Lower lobe of right lung (tissue), 2 donors: Measurements from ENCODE around the gene PHACTR3. TPM values are rescaled to one million over a fixed set of nuclear protein-coding genes. Genes with fewer than 3 reads are reported as not detected.

Source experiments
- ATAC-seq, 2 donors: fragments of 200-7000 bp; cut with Tn5 transposase; one replicate each; pipeline ENCODE4 v1.9.1; 2020 to 2022; ENCODE audit warnings: mild to moderate bottlenecking in 2 of 2, moderate library complexity in 2 of 2
- DNase-seq: peaks from one replicate; pipeline ENCODE4 v3.0.0-alpha.2; 2020
- H3K27ac ChIP-seq: fragments of 200-600 bp; one replicate; pipeline ENCODE4 v1.8.0; 2022
- H3K27me3 ChIP-seq: fragments of 200-600 bp; one replicate; pipeline ENCODE4 v1.8.0; 2022; ENCODE audit warnings: low read depth
- H3K36me3 ChIP-seq: fragments of 200-600 bp; one replicate; pipeline ENCODE4 v1.8.0; 2022; ENCODE audit warnings: mild to moderate bottlenecking
- H3K4me1 ChIP-seq: fragments of 200-600 bp; one replicate; pipeline ENCODE4 v1.8.0; 2022
- H3K4me3 ChIP-seq: fragments of 200-600 bp; one replicate; pipeline ENCODE4 v1.8.0; 2022; ENCODE audit warnings: mild to moderate bottlenecking
- H3K9me3 ChIP-seq: fragments of 200-600 bp; one replicate; pipeline ENCODE4 v1.8.0; 2022
- CTCF ChIP-seq: fragments of 200-600 bp; IDR thresholded peaks from one replicate; pipeline ENCODE4 v1.8.0; 2022; ENCODE audit warnings: antibody characterized with exemption, mild to moderate bottlenecking
- intact Hi-C: fragments of 100-400 bp; cut with DNase I; formaldehyde crosslinking; loops from one replicate; pipeline ENCODE4 v1.11.0; 2022
- total RNA-seq: library from RNA; stranded (reverse); fragmentation: NEBNext Ultra II Directional; extraction: Animal tissue kit (Norgen Biotek cat#: 25700); gene quantifications from one replicate; pipeline ENCODE4 v1.2.1, GENCODE V29; 2021
- donor health status: DM: no; HTN: yes; CAD: no; lungs with severe emphysema.

PHACTR3 gene
- total RNA-seq, 1 donor from 2014 or later: 9.0 TPM

DNA sequence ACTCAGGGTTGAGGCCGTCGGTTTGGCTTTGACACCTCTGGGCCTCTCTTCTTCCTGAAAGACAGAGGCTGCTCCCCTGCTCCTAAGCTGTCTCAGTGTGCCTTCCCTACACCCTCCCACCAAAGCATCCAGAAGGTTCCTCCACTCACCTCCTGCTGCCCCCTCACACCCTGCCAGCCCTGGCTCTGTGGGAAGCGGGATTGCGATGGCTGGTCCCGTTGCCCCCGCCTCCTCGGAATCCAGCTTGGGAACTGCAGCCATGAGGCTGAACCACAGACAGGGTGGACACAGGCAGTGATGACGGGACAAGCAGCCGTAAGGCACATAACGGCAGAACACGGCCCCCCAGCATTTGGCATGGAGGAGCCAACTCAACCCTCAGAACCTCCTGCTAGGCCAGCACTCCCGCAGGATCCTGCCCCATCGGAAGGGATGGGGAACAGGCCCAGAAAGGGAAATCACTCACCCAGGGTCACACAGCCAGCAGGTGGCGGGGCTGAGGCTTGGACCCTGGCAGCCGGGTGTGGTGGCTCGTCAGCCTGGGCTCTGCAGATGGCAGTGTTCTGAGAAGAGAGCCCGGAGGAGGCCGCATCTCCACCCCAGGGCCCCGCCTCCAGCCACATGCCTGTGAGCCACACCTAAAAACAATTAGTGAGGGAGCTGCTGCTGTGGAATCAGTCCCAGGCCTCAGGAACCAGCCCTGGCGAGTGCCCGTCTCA, 139.6 kb downstream of the PHACTR3 start:
- ATAC-seq (no peak), DNase-seq (no peak)
- Histone ChIP-seq H3K4me3 (no peak overlapping the region), H3K9me3 (no peaks in the 10 kb centered on the region), H3K4me1 (no peaks in the 10 kb centered on the region), H3K27ac (no peak overlapping the region), H3K27me3 (peaks cover 18% of the 10 kb centered on the region), H3K36me3 (no peaks in the 10 kb centered on the region)
- TF ChIP-seq CTCF: no peak
- intact Hi-C loops: no loop called here

GRCh38 chr20:59744756-59745155, 140.4 kb downstream of the PHACTR3 start:
- no peak overlapping the region for H3K27ac ChIP-seq
- H3K4me1 ChIP-seq: no peaks in the 10 kb centered on the region
- H3K9me3 ChIP-seq: no peaks in the 10 kb centered on the region
- DNase-seq (no peak), ATAC-seq (no peak)
- peaks cover 16% of the 10 kb centered on the region for H3K27me3 ChIP-seq
- H3K4me3 ChIP-seq: no peak overlapping the region
- intact Hi-C loops: no loop called here
- no peaks in the 10 kb centered on the region for H3K36me3 ChIP-seq
- TF ChIP-seq CTCF: no peak

DNA sequence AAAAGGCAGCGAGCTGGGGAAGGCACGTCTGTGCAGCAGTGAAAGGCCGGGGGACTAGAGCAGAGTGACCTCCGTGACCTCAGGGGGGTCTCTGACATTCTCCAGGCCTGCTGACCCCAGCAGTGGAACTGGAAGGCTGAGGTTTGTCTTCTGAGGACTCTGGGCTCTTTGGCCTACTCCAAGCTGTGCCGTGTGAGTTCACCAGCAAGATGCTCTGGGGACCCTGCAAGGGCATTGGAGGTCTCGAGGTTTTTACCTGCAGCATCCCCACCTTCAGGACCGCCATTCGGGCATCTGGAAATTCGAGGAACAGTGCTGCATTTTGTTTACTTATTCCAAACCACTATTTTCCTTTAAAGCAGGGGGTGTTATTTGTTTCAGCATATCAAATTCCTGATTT, 140.9 kb downstream of the PHACTR3 start:
- intact Hi-C loops: no loop called here
- H3K27ac ChIP-seq: no peak overlapping the region
- TF ChIP-seq CTCF: no peak

GRCh38 chr20:59745716-59746115, 141.4 kb downstream of the PHACTR3 start:
- Histone ChIP-seq H3K9me3 (no peaks in the 10 kb centered on the region), H3K4me1 (no peaks in the 10 kb centered on the region), H3K27me3 (peaks cover 21% of the 10 kb centered on the region), H3K27ac (no peak overlapping the region), H3K36me3 (no peaks in the 10 kb centered on the region), H3K4me3 (no peak overlapping the region)
- TF ChIP-seq CTCF: no peak
- DNase-seq (no peak), ATAC-seq (no peak)
- intact Hi-C loops: no loop called here

More for the DNA sequence above, 140.9 kb downstream of the PHACTR3 start:
- no peak for ATAC-seq
- H3K9me3 ChIP-seq: no peaks in the 10 kb centered on the region
- H3K4me1 ChIP-seq: no peaks in the 10 kb centered on the region
- DNase-seq: no peak
- no peak overlapping the region for H3K4me3 ChIP-seq
- peaks cover 16% of the 10 kb centered on the region for H3K27me3 ChIP-seq
- no peaks in the 10 kb centered on the region for H3K36me3 ChIP-seq

DNA sequence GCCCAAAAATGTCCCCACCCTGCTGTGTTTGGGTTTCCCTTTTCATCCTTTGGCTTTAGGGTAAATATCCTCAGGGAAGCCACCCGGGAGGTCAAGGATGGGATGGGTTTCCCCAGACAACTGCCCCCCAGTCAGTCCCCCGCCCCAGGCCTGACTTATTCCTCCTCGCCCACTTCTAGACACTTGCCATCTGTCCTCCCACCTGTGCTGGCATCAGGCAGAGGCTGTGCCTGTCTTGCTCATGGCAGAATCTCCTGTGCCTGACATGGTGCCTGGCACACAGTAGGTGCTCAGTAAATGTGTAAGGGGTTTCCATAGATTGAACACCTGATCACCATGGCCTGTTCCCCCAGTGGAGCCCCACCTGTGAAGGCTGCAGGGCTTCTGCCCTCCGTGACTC, 141.8 kb downstream of the PHACTR3 start:
- ATAC-seq: no peak
- Histone ChIP-seq H3K27ac (no peak overlapping the region), H3K4me1 (no peaks in the 10 kb centered on the region), H3K36me3 (no peaks in the 10 kb centered on the region), H3K27me3 (peaks cover 26% of the 10 kb centered on the region), H3K4me3 (no peak overlapping the region), H3K9me3 (no peaks in the 10 kb centered on the region)
- TF ChIP-seq CTCF: no peak
- no peak for DNase-seq
- intact Hi-C loops: no loop called here
